Body of pancreas (tissue), 4 donors: ENCODE results near the gene KLHL22. TPM values are rescaled to one million over a fixed set of nuclear protein-coding genes. Genes with fewer than 3 reads are reported as not detected.

ENCODE experiments used
- ATAC-seq: fragments of 150-250 bp; one replicate; pipeline ENCODE4 v1.9.1; 2016
- DNase-seq, 4 donors: peaks; one replicate each; pipeline ENCODE4 v3.0.0-alpha.2; 2019
- H3K27ac ChIP-seq, 4 donors: fragments of 200-600 bp; sonication (generic); 1 replicate in 3 of 4; 2 replicates in 1 of 4; pipeline versions ENCODE4 v1.5.1 to v1.6.1; 2016 to 2019; ENCODE audit warnings: mild to moderate bottlenecking in 1 of 4, mixed read lengths in 1 of 4, moderate library complexity in 1 of 4
- H3K27me3 ChIP-seq, 2 donors: fragments of 200-600 bp; sonication (generic); one replicate each; pipeline ENCODE4 v1.6.0; 2016; ENCODE audit warnings: mild to moderate bottlenecking in 1 of 2
- H3K36me3 ChIP-seq, 2 donors: fragments of 200-600 bp; sonication (generic); replicated peaks in 1 of 2; 2 replicates each; pipeline ENCODE4 v1.5.1; 2016; ENCODE audit warnings: low read depth in 2 of 2; ENCODE audit not compliant: insufficient read depth in 1 of 2
- H3K4me1 ChIP-seq: fragments of 200-600 bp; sonication (generic); one replicate; pipeline ENCODE4 v1.6.0; 2016
- H3K4me3 ChIP-seq, 2 donors: fragments of 200-600 bp; sonication (generic); 1 replicate in 1 of 2; 2 replicates in 1 of 2; pipeline ENCODE4 v1.5.1; 2016 to 2019
- H3K9me3 ChIP-seq, 3 donors: fragments of 200-600 bp; sonication (generic); 1 replicate in 2 of 3; 2 replicates in 1 of 3; pipeline ENCODE4 v1.5.1; 2016
- POLR2A ChIP-seq, 3 donors: fragments of 450-650 bp; IDR thresholded peaks; one replicate each; pipeline ENCODE4 v1.6.1; 2016; ENCODE audit warnings: antibody characterized with exemption in 3 of 3, mild to moderate bottlenecking in 2 of 3
- WGBS, 2 donors: methylation state at CpG; one replicate each; pipeline ENCODE4 v1.1.5; 2017; 5-methylcytosine and 5-hydroxymethylcytosine counted together
- intact Hi-C: fragments of 100-400 bp; cut with DNase I; formaldehyde crosslinking; loops from one replicate; pipeline ENCODE4 v1.15.1; 2023
- total RNA-seq, 2 donors: library from RNA; depleted of rRNA; stranded (reverse); fragments of >200 nt; gene quantifications; one replicate each; pipeline ENCODE4 v1.1.0, GENCODE V29; 2016
- TF ChIP-seq, protein P1 (sequence below), 7 experiments: fragments of 450-650 bp in 4 of 7; fragments of 200-600 bp in 3 of 7; sonication (generic) in 3 of 7; IDR thresholded peaks; one replicate each; pipeline ENCODE4 v1.5.1; 2016 to 2019; ENCODE audit warnings: antibody characterized with exemption in 7 of 7

Gene KLHL22
- total RNA-seq, 2 donors from 2014 or later = 10.1 to 11.9 TPM

DNA sequence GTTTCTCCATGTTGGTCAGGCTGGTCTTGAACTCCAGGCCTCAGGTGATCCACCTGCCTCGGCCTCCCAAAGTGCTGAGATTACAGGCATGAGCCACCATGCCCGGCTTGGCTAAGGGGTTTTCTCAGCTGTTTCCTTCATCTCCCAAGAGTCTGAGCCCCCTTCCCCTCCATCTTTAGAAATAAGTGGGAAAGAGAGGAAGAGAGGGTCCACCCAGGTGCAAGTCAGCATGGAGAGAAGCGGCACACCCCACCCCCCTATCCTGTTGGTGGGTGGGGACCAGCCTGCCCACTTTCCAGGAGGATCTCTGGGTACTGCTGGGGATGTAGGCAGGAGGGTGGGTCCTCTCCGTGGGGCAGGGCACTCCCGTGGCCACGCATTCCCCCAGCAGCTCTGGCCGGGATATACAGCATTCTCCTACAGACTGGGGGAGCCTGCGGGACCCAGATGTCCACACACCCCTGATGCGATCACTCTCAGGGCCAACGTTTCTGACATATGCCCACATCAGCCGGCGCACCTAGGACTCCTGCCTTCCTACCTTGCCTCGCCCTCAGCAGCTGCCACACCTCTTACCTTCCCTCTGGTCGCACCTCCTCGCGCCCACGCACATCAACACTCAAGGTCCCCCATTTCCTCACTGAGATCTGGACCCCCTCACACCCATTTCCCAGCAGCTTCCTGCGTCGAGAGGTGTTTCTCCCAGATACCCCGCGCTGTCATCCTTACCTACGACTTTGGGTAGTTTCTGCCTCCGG is 66.9 kb downstream of the KLHL22 start:
- Histone ChIP-seq H3K4me1 (peaks cover 38% of the 10 kb centered on the region), H3K27ac (no peak overlapping the region), H3K4me3 (peak overlapping the region in 1 of 2 donors; percentile 3), H3K27me3 (peaks cover 0 to 18% of the 10 kb centered on the region in 2 donors), H3K9me3 (no peaks in the 10 kb centered on the region), H3K36me3 (no peaks in the 10 kb centered on the region)
- intact Hi-C loops = loop anchor here (5.0 kb wide), 1 partner anchor 64 kb away; no protein-coding TSS in a partner anchor
- ATAC-seq (no peak), DNase-seq (no peak)
- TF ChIP-seq, protein P1, sequence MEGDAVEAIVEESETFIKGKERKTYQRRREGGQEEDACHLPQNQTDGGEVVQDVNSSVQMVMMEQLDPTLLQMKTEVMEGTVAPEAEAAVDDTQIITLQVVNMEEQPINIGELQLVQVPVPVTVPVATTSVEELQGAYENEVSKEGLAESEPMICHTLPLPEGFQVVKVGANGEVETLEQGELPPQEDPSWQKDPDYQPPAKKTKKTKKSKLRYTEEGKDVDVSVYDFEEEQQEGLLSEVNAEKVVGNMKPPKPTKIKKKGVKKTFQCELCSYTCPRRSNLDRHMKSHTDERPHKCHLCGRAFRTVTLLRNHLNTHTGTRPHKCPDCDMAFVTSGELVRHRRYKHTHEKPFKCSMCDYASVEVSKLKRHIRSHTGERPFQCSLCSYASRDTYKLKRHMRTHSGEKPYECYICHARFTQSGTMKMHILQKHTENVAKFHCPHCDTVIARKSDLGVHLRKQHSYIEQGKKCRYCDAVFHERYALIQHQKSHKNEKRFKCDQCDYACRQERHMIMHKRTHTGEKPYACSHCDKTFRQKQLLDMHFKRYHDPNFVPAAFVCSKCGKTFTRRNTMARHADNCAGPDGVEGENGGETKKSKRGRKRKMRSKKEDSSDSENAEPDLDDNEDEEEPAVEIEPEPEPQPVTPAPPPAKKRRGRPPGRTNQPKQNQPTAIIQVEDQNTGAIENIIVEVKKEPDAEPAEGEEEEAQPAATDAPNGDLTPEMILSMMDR (IDR thresholded peaks at IDR 0.05) = no peak
- TF ChIP-seq POLR2A (IDR thresholded peaks at IDR 0.05) = no peak
- 66 to 75% methylated on average over 20 to 23 of the region's 23 CpGs for WGBS, 2 donors

DNA sequence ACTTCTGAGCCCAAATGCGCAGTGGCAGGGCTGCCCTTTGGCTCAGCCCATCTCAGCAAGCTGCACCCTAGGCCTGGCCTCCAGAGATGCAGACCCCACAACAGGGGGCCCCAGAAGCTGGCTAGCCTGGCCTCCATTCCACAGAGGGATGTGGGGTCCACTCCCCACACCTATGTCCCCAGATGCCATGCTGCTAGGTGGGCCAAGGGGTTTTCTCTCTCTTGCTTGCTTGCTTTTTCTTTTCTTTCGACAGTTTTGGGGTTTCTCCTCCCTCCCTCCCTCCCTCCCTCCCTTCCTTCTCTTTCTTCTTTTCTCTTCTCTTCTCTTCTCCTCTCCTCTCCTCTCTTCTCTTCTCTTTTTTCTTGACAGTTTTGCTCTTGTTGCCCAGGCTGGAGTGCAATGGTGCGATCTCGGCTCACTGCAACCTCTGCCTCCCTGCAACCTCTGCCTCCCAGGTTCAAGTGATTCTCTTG is 67.6 kb downstream of the KLHL22 start:
- peaks cover 0 to 18% of the 10 kb centered on the region in 2 donors for H3K27me3 ChIP-seq
- WGBS, 2 donors = 85 to 91% methylated on average over 4 of the region's 4 CpGs
- H3K4me3 ChIP-seq = no peak overlapping the region
- DNase-seq (no peak), ATAC-seq (no peak)
- no peaks in the 10 kb centered on the region for H3K36me3 ChIP-seq
- TF ChIP-seq, protein P1 (IDR thresholded peaks at IDR 0.05) = no peak
- TF ChIP-seq POLR2A (IDR thresholded peaks at IDR 0.05) = no peak
- H3K9me3 ChIP-seq = no peaks in the 10 kb centered on the region
- H3K27ac ChIP-seq = no peak overlapping the region
- intact Hi-C loops = loop anchor here (5.0 kb wide), 1 partner anchor 64 kb away; no protein-coding TSS in a partner anchor
- H3K4me1 ChIP-seq = peaks cover 45% of the 10 kb centered on the region

DNA sequence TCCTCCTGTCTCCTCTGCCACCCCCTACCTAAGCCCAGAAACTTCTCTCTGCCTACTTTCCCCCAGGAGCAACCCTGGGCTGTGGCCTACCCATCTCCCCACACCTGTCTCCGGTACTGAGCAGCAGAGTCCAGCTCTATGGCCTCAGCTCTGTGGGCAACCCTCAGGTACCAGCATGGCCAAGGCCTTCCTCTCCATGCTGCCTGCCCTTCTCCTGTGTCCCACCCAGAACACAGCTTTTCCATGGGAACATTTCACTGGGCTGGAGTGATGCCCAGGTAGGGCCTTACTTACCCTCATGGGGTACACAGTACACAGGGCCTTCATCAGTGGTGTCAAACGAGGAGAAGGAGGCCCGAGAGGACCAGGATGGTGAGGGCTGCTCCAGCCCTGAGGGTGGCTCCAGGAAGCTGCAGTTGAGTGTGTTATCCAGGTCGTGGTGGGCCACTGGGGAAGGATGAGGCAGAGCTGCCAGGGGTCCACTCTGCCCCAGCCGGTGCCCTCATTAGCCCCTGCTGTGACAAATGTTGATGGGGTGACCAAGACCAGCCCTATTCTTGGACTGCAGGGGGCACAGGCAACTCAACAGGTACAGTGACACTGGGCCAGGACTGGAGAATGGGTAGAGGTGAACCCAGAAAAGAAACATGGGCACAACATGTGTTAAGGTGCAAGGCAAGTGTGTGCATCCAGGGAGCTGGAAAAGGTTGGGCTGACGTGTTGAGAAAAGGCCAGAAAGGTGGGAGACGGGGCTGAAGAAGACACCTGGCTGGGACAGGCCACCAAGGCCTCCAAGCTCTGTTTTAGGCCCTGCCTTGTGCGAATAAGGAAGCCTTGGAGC is 68.3 kb downstream of the KLHL22 start:
- Histone ChIP-seq H3K27ac (no peak overlapping the region), H3K4me1 (peaks cover 47% of the 10 kb centered on the region), H3K27me3 (peaks cover 0 to 18% of the 10 kb centered on the region in 2 donors), H3K36me3 (no peaks in the 10 kb centered on the region), H3K4me3 (no peak overlapping the region), H3K9me3 (no peaks in the 10 kb centered on the region)
- TF ChIP-seq, protein P1 (IDR thresholded peaks at IDR 0.05) = no peak
- no peak for TF ChIP-seq POLR2A (IDR thresholded peaks at IDR 0.05)
- intact Hi-C loops = loop anchor here (5.0 kb wide), 1 partner anchor 65 kb away; no protein-coding TSS in a partner anchor
- WGBS, 2 donors = 89 to 94% methylated on average over 5 to 8 of the region's 8 CpGs
- ATAC-seq = no peak
- no peak for DNase-seq

DNA sequence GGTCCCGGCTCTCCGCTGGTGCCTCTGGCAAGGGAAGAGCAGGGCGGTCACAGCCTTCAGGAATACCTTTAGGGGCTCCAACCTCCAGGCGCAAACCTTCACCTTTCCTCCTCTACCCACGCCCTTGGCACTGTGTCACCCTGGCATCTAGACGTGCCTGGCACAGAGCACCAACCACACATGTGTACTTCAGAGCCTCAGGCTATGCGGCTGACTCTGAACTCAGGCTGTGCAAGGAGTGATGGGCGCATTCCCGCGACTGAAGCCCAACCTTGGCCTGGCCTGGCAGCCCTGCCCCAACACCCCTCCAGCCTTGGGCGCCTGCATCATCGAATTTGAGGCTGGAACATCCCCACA is 69.4 kb downstream of the KLHL22 start:
- no peak for DNase-seq
- no peaks in the 10 kb centered on the region for H3K36me3 ChIP-seq
- no peak overlapping the region for H3K27ac ChIP-seq
- H3K4me3 ChIP-seq = no peak overlapping the region
- peaks cover 40% of the 10 kb centered on the region for H3K4me1 ChIP-seq
- no peaks in the 10 kb centered on the region for H3K9me3 ChIP-seq
- no peak for ATAC-seq
- H3K27me3 ChIP-seq = peaks cover 0 to 18% of the 10 kb centered on the region in 2 donors
- WGBS, 2 donors = 40 to 46% methylated on average over 2 to 12 of the region's 12 CpGs
- TF ChIP-seq POLR2A (IDR thresholded peaks at IDR 0.05) = no peak
- TF ChIP-seq, protein P1 (IDR thresholded peaks at IDR 0.05) = no peak
- intact Hi-C loops = loop anchor here (5.0 kb wide), 1 partner anchor 66 kb away; no protein-coding TSS in a partner anchor
